HG02970 (cell line): ENCODE data around the gene SBF2.
"Not testable (repeated sequence)": the region's sequence is repeated elsewhere in the genome, so short reads cannot be mapped to it uniquely, and the experiment has no call there.

ENCODE experiments used
- ATAC-seq: cut with Tn5 transposase; IDR thresholded peaks from one replicate; pipeline ENCODE4 v1.9.1; 2021; ENCODE audit warnings: mild to moderate bottlenecking, moderate library complexity, moderate number of reproducible peaks; ENCODE audit not compliant: unreplicated experiment, low FRiP score

The SBF2 gene

GRCh38 chr11:9974375-9974774, 319.6 kb downstream of the SBF2 start:
- no peak for ATAC-seq

- ATAC-seq = no peak
Measured at GRCh38 chr11:9973921-9974320, 320.1 kb downstream of the SBF2 start.

- no peak for ATAC-seq
Measured at GRCh38 chr11:9972989-9973388, 321.0 kb downstream of the SBF2 start.

GRCh38 chr11:9971894-9972293, 322.1 kb downstream of the SBF2 start:
- ATAC-seq = no peak

- ATAC-seq = no peak
Measured at GRCh38 chr11:9969068-9969467, 325.0 kb downstream of the SBF2 start.

GRCh38 chr11:9962722-9963121, 331.3 kb downstream of the SBF2 start:
- peak; percentile 83 for ATAC-seq

- ATAC-seq = no peak
Measured at GRCh38 chr11:9957072-9957471, 336.9 kb downstream of the SBF2 start.

GRCh38 chr11:9956483-9956882, 337.5 kb downstream of the SBF2 start:
- no peak for ATAC-seq

- ATAC-seq = no peak
Measured at GRCh38 chr11:9955391-9955790, 338.6 kb downstream of the SBF2 start.

GRCh38 chr11:9953994-9954626, 339.9 kb downstream of the SBF2 start:
- no peak for ATAC-seq

- no peak for ATAC-seq
Measured at GRCh38 chr11:9952511-9953196, 341.4 kb downstream of the SBF2 start.

GRCh38 chr11:9951807-9952206, 342.2 kb downstream of the SBF2 start:
- no peak for ATAC-seq

- ATAC-seq = no peak
Measured at GRCh38 chr11:9950462-9950861, 343.6 kb downstream of the SBF2 start.

- ATAC-seq = no peak
Measured at GRCh38 chr11:9947231-9947864, 346.7 kb downstream of the SBF2 start.

GRCh38 chr11:9945680-9946079, 348.3 kb downstream of the SBF2 start:
- not testable (repeated sequence) for ATAC-seq

- ATAC-seq = no peak
Measured at GRCh38 chr11:9943386-9944110, 350.5 kb downstream of the SBF2 start.

GRCh38 chr11:9941991-9942390, 352.0 kb downstream of the SBF2 start:
- no peak for ATAC-seq

GRCh38 chr11:9939150-9939549, 354.9 kb downstream of the SBF2 start:
- ATAC-seq = not testable (repeated sequence)

GRCh38 chr11:9936754-9937153, 357.3 kb downstream of the SBF2 start:
- ATAC-seq = no peak

GRCh38 chr11:9932843-9933242, 361.2 kb downstream of the SBF2 start:
- ATAC-seq = not testable (repeated sequence)
